DOHH2 (cell line): ENCODE data around the gene LEKR1.

ENCODE experiments used
- H3F3A ChIP-seq: fragments of 200-600 bp; sonication (generic), shearing (Covaris generic); 2 replicates; pipeline ENCODE4 v1.6.0; 2016; ENCODE audit warnings: antibody characterized with exemption, mild to moderate bottlenecking; ENCODE audit not compliant: control insufficient read depth, insufficient read depth
- H3K27ac ChIP-seq: fragments of 200-600 bp; sonication (generic); 2 replicates; pipeline ENCODE4 v1.5.1; 2014; ENCODE audit warnings: low read depth, mild to moderate bottlenecking, low read length, moderate library complexity
- H3K27me3 ChIP-seq: fragments of 200-600 bp; sonication (generic); 2 replicates; pipeline ENCODE4 v1.6.1; 2014; ENCODE audit warnings: mild to moderate bottlenecking, low read length, mixed read lengths; ENCODE audit not compliant: control insufficient read depth
- H3K36me3 ChIP-seq: fragments of 200-600 bp; sonication (generic); 2 replicates; pipeline ENCODE4 v1.6.1; 2014; ENCODE audit warnings: mild to moderate bottlenecking, low read length, moderate library complexity, mixed read lengths; ENCODE audit not compliant: control insufficient read depth
- H3K4me1 ChIP-seq: fragments of 200-600 bp; sonication (generic); 2 replicates; pipeline ENCODE4 v1.6.1; 2014; ENCODE audit warnings: mild to moderate bottlenecking, low read length, mixed read lengths; ENCODE audit not compliant: control insufficient read depth
- H3K4me2 ChIP-seq: fragments of 200-600 bp; sonication (generic); 2 replicates; pipeline ENCODE4 v1.6.0; 2014; ENCODE audit warnings: mild to moderate bottlenecking, low read length, moderate library complexity
- H3K4me3 ChIP-seq: fragments of 200-600 bp; sonication (generic); 2 replicates; pipeline ENCODE4 v1.5.1; 2014; ENCODE audit warnings: mild to moderate bottlenecking, low read length, mixed read lengths
- H3K79me2 ChIP-seq: fragments of 200-600 bp; sonication (generic); 2 replicates; pipeline ENCODE4 v1.6.1; 2014; ENCODE audit warnings: mild to moderate bottlenecking, low read length, mixed read lengths; ENCODE audit not compliant: control insufficient read depth
- H3K9me2 ChIP-seq: fragments of 200-600 bp; sonication (generic); replicated peaks from 2 replicates; pipeline ENCODE4 v1.6.1; 2014; ENCODE audit warnings: mild to moderate bottlenecking, low read length, mixed read lengths; ENCODE audit not compliant: control insufficient read depth
- H3K9me3 ChIP-seq: fragments of 200-600 bp; sonication (generic); 2 replicates; pipeline ENCODE4 v1.6.1; 2014; ENCODE audit warnings: antibody characterized with exemption, low read length, mixed read lengths; ENCODE audit not compliant: control insufficient read depth, insufficient read depth
- H4K20me1 ChIP-seq: fragments of 200-600 bp; sonication (generic); 2 replicates; pipeline ENCODE4 v1.6.0; 2014; ENCODE audit warnings: low read depth, mild to moderate bottlenecking, antibody characterized with exemption, low read length, moderate library complexity; ENCODE audit not compliant: control insufficient read depth, insufficient read depth
- EZH2phosphoT487 ChIP-seq: fragments of 200-600 bp; sonication (generic); IDR thresholded peaks from 2 replicates; pipeline ENCODE4 v1.6.1; 2017; ENCODE audit warnings: borderline replicate concordance, mild to moderate bottlenecking, antibody characterized with exemption, low read length, moderate library complexity, mixed read lengths
- TF ChIP-seq, protein P1 (sequence below): fragments of 200-600 bp; sonication (generic); IDR thresholded peaks from one replicate; pipeline ENCODE4 v1.5.1; 2014; ENCODE audit warnings: antibody characterized with exemption, mild to moderate bottlenecking, low read depth, low read length; ENCODE audit not compliant: poor library complexity, severe bottlenecking

The LEKR1 gene

DNA sequence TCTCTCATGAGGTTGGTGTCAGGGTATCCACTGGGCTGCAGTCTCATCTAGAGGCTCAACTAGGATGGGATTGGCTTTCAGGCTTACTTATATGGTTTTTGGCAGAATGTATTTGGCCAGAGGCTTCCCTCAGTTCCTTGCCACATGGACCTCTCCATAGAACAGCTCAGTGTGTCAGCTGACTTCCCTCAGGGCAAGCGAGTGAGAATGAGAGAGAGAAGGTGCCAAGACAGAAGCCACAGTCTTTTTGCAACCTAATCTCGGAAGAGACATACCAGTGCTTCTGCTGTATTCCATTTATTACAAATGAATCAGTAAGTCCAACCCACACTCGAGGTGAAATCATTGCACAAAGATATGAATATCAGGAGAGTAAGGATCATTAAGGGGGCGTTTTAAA, 204.6 kb downstream of the LEKR1 start:
- H3K27ac ChIP-seq = no peak overlapping the region
- no peak overlapping the region for H3K4me2 ChIP-seq
- H4K20me1 ChIP-seq = no peaks in the 10 kb centered on the region
- H3K79me2 ChIP-seq = no peaks in the 10 kb centered on the region
- peaks cover 25% of the 10 kb centered on the region for H3K4me1 ChIP-seq
- no peaks in the 10 kb centered on the region; the same call in 1 of the 2 replicates for H3K36me3 ChIP-seq
- TF ChIP-seq EZH2phosphoT487 = no peak
- TF ChIP-seq, protein P1, sequence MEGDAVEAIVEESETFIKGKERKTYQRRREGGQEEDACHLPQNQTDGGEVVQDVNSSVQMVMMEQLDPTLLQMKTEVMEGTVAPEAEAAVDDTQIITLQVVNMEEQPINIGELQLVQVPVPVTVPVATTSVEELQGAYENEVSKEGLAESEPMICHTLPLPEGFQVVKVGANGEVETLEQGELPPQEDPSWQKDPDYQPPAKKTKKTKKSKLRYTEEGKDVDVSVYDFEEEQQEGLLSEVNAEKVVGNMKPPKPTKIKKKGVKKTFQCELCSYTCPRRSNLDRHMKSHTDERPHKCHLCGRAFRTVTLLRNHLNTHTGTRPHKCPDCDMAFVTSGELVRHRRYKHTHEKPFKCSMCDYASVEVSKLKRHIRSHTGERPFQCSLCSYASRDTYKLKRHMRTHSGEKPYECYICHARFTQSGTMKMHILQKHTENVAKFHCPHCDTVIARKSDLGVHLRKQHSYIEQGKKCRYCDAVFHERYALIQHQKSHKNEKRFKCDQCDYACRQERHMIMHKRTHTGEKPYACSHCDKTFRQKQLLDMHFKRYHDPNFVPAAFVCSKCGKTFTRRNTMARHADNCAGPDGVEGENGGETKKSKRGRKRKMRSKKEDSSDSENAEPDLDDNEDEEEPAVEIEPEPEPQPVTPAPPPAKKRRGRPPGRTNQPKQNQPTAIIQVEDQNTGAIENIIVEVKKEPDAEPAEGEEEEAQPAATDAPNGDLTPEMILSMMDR = no peak
- H3K9me2 ChIP-seq = no peaks in the 10 kb centered on the region
- peaks cover 9% of the 10 kb centered on the region for H3F3A ChIP-seq
- H3K4me3 ChIP-seq = no peak overlapping the region
- H3K27me3 ChIP-seq = no peaks in the 10 kb centered on the region
- H3K9me3 ChIP-seq = peaks cover 3% of the 10 kb centered on the region; the same call in 1 of the 2 replicates

DNA sequence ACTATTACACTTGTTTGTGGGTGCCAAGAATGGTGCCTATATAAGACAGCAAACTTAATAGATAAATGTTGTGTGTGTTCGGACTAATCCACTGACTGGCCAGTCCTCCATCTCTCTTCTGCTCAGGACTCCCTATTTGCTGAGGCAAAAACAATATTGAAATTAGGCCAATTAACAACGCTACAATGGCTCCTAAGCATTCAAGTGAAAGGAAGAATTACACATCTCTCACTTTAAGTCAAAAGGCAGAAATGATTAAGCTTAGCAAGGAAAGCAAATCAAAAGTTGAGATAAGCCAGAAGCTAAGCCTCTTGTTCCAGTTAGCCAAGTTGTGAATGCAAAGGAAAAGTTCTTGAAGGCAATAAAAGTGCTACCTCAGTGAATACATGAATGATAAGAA, 206.8 kb downstream of the LEKR1 start:
- H3K27me3 ChIP-seq = no peaks in the 10 kb centered on the region
- peaks cover 3% of the 10 kb centered on the region; the same call in 1 of the 2 replicates for H3K9me3 ChIP-seq
- no peak for TF ChIP-seq EZH2phosphoT487
- TF ChIP-seq, protein P1 = no peak
- H3K4me2 ChIP-seq = no peak overlapping the region
- H3K9me2 ChIP-seq = no peaks in the 10 kb centered on the region
- peaks cover 9% of the 10 kb centered on the region for H3F3A ChIP-seq
- H3K79me2 ChIP-seq = no peaks in the 10 kb centered on the region
- peaks cover 24% of the 10 kb centered on the region for H3K4me1 ChIP-seq
- H3K4me3 ChIP-seq = no peak overlapping the region
- no peak overlapping the region for H3K27ac ChIP-seq
- no peaks in the 10 kb centered on the region for H4K20me1 ChIP-seq
- H3K36me3 ChIP-seq = no peaks in the 10 kb centered on the region; the same call in 1 of the 2 replicates

GRCh38 chr3:157040456-157040855, 214.3 kb downstream of the LEKR1 start:
- no peaks in the 10 kb centered on the region for H3K9me2 ChIP-seq
- H3F3A ChIP-seq = no peaks in the 10 kb centered on the region
- no peaks in the 10 kb centered on the region for H3K4me1 ChIP-seq
- no peaks in the 10 kb centered on the region for H4K20me1 ChIP-seq
- no peak for TF ChIP-seq EZH2phosphoT487
- TF ChIP-seq, protein P1 = no peak
- no peak overlapping the region for H3K4me2 ChIP-seq
- no peaks in the 10 kb centered on the region for H3K9me3 ChIP-seq
- no peak overlapping the region for H3K27ac ChIP-seq
- no peaks in the 10 kb centered on the region for H3K27me3 ChIP-seq
- no peaks in the 10 kb centered on the region for H3K36me3 ChIP-seq
- H3K79me2 ChIP-seq = no peaks in the 10 kb centered on the region
- no peak overlapping the region for H3K4me3 ChIP-seq
